GM19438 (cell line): ENCODE data around the gene ATP11A.

ENCODE experiments used
- ATAC-seq: cut with Tn5 transposase; IDR thresholded peaks from one replicate; pipeline ENCODE4 v1.9.1; 2021; ENCODE audit warnings: low read depth; ENCODE audit not compliant: unreplicated experiment

Gene ATP11A

DNA sequence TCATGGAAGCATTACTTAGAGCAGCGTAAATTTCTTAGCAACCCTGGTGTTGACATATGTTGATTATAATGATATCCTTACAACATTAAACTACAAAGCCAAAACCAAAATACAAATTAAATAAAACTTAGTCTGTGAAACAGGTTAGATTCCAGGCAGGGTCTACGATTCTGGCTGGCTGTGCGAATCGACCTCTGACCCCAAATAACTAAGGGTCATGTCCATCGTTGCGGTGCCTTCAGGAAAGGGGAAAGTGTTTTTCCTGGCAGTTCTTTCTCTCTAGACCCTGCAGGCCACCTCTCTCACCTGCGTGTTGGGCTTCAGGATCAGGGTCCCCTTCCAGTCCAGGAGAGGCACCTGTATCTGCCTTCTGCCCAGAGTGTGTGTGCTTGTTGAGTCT lies 66.2 kb downstream of the ATP11A start:
- no peak for ATAC-seq

- ATAC-seq, result no peak
Observed at GRCh38 chr13:112756511-112756966, 66.7 kb downstream of the ATP11A start.

DNA sequence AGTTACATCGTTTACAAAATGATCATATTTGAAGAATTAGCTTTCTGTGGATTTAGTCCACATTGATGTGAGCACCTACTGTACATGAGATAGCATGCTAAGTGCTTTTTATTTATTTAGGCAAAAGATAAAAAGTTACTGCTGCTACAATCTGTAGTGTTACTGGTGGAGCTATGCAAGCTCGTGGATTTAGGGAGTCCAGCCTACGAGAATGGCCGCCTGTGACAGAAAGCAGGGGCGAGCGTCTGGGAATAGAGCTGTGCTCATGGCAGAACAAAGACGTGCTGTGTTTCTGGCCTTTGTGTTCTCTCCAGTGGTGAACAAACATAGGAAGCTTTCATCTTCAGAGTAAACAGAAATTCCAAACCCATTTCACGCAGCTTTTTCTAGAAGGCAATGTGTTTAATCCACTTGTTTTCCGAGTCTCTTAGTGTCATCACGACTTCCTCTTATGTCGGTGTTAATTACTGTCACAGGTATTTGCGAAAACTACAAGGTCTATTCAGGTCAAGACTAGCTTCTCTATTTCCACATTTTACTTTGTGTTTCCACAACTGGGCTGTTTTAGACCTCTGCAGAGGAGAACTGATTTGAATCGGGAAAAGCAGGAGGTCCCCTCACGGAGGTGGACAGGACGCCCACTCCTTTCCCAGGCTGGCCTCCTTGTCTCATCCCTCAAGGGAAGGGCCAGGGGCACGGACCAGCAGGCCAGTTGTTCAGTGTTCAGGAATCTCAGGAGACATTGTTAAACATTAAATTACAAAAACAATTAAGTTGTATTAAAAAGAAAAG lies 67.3 kb downstream of the ATP11A start:
- ATAC-seq, result no peak

DNA sequence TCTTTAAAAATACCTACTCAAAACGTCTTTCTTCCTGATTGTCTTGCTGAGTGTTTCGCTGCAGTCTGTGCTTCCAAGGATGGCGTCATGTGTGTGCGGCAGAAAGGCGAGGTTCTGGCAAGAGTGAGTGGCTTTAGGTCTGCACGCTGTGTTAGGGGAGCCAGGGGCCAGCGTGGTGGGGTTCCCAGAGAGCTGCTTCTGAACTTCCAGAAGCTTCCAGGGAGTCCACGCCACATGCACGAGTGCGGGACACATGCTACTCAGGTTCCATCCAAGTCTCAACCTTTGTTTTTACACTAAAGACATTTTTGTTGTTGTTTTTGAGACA lies 67.9 kb downstream of the ATP11A start:
- no peak for ATAC-seq

DNA sequence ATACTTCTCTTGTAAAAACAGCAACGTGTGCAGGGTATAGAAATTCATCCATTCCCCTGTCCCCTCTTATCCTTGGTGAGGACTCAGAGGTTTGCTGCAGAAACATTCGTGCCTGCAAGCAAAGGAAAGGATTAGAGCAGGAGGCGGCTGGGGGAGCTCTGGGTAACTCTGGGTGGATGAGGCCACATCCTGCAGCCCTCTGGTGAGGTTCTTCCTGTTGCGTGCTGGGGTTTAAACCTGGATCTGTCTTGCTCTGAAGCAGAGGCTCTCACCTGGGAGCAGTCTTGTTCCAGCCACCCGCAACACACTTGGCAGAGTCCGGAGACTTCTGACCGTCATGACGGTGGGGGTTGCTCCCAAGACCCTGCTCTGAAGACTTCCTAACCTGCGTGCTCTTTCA lies 69.2 kb downstream of the ATP11A start:
- no peak for ATAC-seq

DNA sequence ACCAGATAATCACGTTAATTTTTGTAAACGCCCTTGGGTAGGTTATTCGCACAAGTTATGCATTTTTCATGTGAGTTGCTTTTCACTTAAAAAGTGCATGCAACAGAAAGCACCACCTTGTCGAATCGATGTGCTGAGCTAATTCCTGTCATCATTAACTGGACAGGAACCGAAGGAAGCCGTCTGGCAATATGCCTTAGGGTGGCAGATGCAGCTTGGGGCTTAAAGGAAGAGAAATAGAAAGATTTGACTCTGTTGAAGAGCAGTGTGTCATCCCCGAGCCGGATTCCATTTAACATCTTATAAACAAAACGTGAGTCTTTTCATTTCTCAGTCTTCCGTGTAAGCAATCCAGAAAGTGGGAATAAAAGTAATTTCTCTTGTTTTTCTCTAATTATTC lies 70.0 kb downstream of the ATP11A start:
- no peak for ATAC-seq

GRCh38 chr13:112760435-112760834 lies 70.6 kb downstream of the ATP11A start:
- ATAC-seq, result no peak

DNA sequence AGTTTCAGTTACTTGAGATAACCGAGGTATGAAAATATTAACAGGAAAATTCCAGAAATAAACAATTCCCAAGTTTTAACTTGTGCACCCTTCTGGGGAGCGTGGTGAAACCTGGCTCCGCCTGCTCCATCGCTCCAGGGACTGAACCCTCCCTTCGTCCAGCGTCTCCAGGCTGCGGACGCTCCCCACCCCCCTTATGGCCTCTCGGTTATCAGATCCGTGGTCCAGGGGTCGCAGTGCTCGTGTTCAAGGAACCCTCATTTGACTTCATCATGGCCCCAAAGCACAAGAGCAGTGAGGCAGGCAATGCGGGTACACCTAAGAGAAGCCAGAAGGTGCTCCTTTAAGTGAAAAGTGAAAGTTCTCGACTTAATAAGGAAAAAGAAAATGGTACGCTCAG lies 71.1 kb downstream of the ATP11A start:
- ATAC-seq, result no peak

GRCh38 chr13:112761701-112762689 lies 72.2 kb downstream of the ATP11A start:
- no peak for ATAC-seq

- ATAC-seq, result no peak
Observed at GRCh38 chr13:112762690-112763080, 72.8 kb downstream of the ATP11A start.

DNA sequence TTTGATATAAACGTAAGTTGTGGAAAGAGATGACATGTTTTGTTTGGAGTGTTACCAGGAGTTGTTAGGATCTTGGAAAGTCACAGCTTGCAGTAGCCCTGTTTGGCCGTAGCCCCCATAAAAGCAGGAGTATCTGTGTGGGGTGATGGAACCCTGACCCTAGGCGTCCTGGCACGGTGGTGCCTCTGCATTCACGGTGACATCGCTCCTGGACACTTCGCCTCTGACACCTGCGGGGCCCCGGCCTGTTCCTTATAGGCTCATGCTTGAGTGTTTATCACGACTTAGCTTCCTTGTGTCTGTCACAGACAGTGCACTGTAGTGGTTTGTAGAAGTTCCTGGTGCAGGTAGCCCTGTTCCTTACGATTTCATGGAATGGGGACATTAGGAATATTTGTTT lies 74.2 kb downstream of the ATP11A start:
- no peak for ATAC-seq

- ATAC-seq, result no peak
Observed at GRCh38 chr13:112764864-112765561, 75.2 kb downstream of the ATP11A start.

GRCh38 chr13:112765731-112766130 lies 75.9 kb downstream of the ATP11A start:
- ATAC-seq, result no peak

DNA sequence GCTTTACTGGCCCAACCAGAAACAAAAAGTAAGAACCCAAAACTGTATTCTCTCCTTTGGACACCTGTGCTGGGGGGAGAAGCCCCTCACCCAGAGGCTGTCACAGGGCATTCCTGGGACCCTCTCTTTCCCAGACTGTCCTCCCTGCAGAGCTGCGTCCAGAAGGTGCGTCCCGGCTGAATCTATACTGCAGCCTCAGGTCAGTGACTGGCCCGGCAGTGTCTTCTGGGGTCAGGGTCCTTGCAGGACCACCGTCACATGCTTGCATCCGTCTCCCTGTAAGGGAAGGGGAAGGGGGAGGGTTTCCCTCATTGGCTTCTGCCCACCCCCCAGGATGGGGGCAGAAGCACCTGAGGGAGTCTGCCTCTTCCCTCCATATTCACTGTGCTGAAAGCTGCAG lies 76.5 kb downstream of the ATP11A start:
- no peak for ATAC-seq

DNA sequence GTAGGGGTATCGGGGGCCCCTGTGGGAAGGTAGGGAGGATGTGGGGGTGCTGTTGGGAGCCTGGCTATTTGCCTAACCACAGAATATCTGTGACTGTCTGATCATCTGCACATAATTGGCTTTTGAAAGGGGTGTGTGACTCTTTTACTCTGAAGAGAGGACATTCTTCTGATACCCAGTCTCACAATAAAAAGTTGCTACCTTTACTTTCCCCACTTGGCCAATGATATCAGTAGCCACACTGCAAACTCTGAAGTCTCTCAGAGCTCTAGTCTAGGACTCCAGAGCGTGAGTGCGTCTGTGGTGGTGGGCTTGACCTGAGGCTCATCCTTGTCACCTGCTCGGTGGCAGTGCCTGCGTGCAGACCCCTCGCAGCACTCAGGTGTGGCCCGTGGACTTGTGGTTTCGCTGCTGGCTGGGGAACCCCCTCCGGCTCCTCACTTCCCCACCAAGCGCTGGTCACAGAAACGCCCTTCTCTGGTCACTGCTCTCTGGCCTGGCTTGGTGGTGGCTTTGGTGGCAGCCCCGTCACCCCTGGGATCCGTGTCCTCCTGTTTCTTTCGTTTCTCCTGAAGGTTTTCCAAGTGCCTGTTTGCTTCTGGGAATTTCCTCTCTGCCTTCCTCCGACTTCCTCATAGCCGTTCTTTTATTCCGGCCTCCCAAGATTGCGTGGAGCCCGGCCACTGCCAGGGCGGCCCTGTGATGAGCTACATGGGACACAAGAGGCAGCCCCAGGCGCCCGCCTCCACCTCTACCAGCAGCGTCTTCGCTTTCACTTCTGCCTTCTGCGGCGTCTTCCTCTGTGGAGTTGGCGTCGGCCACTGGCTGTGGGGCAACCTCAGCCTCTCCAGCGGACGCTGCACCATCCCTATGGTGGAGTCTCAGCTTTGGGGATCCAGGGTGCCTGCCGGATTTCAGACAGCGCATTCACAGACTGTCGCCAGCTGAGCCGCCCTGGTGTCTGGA lies 78.0 kb downstream of the ATP11A start:
- peak; percentile 78 for ATAC-seq

- ATAC-seq, result no peak
Observed at GRCh38 chr13:112768795-112769481, 79.1 kb downstream of the ATP11A start.

DNA sequence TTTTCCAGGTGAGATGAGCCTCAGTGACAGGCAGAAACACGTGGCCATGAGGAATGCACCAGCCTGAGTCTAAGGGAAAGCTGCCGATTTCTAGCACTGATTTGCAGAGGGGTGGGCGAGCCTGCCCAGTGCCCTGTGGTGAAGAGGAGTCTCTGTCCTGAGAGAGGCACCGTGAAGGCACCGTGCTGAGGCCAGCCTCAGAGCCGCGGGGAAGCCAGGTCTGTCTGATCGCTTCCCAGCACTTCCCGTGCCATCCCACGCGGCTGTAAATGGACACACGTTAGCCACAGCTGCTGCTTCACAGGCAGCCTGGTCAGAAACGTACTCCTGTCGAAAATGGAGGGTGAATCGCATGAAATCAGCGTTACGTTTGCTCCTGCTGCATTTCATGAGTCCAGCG lies 79.8 kb downstream of the ATP11A start:
- ATAC-seq, result no peak

DNA sequence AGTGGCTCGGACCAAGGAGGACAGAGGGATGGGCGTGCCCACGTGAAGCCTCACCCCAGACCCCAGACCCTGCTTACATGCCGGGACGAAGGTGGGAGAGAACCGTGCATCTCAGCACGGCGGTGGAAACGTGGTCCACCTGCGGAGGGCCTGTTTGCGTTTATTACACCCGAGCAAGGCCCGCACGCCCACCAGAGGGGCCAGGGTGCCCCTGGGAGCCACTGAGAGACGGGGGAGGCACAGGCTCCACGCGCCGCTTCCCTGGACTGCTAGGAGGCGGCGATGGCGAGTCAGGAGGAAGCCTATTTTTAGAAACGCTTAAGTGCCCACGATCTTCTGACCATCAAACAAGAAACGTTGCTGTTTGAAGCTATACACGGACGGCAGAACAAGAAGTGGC lies 80.7 kb downstream of the ATP11A start:
- no peak for ATAC-seq

GRCh38 chr13:112771139-112771876 lies 81.5 kb downstream of the ATP11A start:
- no peak for ATAC-seq
